PC-9 (cell line): ENCODE data around the gene AEBP1.

ENCODE experiments used
- EZH2 ChIP-seq: fragments of 200-600 bp; sonication (generic); IDR thresholded peaks from 2 replicates; pipeline ENCODE4 v1.8.0; 2017; ENCODE audit warnings: antibody characterized with exemption, low read depth
- TF ChIP-seq, protein P1 (sequence below): fragments of 200-600 bp; sonication (generic); conservative IDR thresholded peaks from 2 replicates; pipeline ENCODE4 v1.6.1; 2017; ENCODE audit warnings: mixed run types, antibody characterized with exemption, mild to moderate bottlenecking, moderate library complexity

DNA sequence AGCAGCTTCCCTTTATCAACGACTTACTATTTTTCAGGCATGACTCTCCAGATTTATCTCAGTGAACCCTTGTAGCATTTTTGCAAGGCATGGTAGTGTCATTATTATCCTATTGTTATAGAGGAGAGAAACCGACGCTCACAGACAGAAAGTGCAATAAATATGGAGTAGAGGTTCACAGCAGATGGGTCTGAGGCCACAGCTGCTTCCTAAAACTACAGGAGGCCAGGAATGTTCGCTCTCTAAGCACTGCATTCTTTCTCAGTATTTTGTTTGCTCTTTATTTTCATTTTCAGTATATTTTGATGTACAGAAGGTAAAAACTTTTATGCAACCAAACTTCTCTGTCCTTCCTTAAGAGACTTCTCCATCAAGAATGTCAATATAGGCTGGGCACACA is 4.5 kb upstream of the AEBP1 start:
- TF ChIP-seq, protein P1, sequence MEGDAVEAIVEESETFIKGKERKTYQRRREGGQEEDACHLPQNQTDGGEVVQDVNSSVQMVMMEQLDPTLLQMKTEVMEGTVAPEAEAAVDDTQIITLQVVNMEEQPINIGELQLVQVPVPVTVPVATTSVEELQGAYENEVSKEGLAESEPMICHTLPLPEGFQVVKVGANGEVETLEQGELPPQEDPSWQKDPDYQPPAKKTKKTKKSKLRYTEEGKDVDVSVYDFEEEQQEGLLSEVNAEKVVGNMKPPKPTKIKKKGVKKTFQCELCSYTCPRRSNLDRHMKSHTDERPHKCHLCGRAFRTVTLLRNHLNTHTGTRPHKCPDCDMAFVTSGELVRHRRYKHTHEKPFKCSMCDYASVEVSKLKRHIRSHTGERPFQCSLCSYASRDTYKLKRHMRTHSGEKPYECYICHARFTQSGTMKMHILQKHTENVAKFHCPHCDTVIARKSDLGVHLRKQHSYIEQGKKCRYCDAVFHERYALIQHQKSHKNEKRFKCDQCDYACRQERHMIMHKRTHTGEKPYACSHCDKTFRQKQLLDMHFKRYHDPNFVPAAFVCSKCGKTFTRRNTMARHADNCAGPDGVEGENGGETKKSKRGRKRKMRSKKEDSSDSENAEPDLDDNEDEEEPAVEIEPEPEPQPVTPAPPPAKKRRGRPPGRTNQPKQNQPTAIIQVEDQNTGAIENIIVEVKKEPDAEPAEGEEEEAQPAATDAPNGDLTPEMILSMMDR = no peak
- no peak for TF ChIP-seq EZH2
